EH (cell line): ENCODE measurements around the gene MLPH.

Experiments
- DNase-seq: peaks from one replicate; pipeline ENCODE4 v3.0.0-alpha.2; 2015; ENCODE audit warnings: low read depth

MLPH gene

DNA sequence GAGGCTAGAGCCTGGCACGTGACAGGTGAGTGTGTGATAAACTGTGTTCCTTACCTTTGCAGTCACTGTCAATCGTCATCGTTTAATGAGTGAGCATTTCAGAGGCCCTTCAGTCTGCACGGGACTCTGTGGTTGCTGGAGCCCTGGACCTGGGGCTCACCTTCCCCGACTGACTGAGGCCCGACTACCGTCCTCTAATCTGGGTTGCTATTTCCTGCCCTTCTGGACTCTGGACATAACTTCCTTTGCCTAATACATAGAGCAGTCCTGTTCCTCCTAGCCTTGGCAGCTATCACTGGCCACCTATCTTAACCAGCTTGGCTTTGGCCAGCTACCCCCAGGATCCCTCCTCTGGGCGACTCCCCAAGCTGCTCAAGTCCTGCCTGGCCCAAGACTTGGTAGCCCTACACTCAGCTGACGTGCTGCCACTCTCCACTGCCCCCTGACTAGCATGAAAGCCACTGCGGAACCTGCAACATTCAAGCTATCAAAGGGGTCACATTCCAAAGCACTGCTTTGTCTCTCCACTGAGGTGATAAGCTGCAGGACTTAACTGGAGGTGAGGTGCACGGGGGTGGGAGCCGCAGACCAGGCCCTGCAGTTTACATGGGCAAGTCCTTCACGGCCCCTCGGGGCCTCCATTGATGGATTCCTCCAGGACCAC lies 114.5 kb downstream of the MLPH start:
- DNase-seq, result no peak

DNA sequence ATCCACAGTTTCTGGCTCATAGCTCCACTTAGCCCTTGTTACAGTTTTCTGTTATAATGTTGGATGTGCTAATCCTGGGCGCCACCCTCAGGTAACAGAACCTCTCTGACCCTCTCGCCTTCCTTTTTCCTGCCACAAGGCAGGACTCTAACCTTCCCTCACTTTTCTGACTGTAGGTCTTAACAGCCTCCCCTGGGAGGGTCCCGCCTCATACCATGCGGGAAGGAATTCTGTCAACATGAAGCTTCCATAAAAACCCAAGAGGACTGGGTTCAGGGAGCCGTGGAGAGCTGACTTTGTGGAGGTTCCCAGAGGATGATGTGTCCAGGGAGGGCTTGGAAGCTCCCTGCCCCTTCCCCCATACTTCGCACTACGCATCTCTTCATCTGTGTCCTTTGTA lies 115.4 kb downstream of the MLPH start:
- DNase-seq, result no peak

- DNase-seq, result no peak
Observed at GRCh38 chr2:237603049-237603717, 116.1 kb downstream of the MLPH start.

- DNase-seq, result peak; percentile 78
Observed at GRCh38 chr2:237603718-237604362, 116.8 kb downstream of the MLPH start.

GRCh38 chr2:237604391-237604790 lies 117.3 kb downstream of the MLPH start:
- DNase-seq, result no peak
